Heart left ventricle (tissue), 13 donors: ENCODE data around the gene FCHSD2.

Experiments
- POLR2A ChIP-seq, 2 donors: fragments of 450-650 bp; IDR thresholded peaks; one replicate each; pipeline ENCODE4 v1.6.1; 2017; ENCODE audit warnings: antibody characterized with exemption in 2 of 2, mild to moderate bottlenecking in 2 of 2, moderate library complexity in 2 of 2
- TF ChIP-seq, protein P1 (sequence below), 12 donors: fragments of 200-600 bp; sonication (generic) in 4 of 12; IDR thresholded peaks; one replicate each; pipeline versions ENCODE4 v1.5.0 to v1.8.0; 2018 to 2022; ENCODE audit warnings: antibody characterized with exemption in 12 of 12, mild to moderate bottlenecking in 5 of 12
- donor health status: ischemic (EF 13 %, LVEDD 7.1; RV severe dilation, severe dysfunction).
- donor health status: DM: no; HTN: yes; CAD: no.
- donor health status: DM: no; HTN: no; CAD: no.
- donor health status: ischemic (EF 25% LVEDD 6.9; RV normal size, moderate dysfunction).
- donor health status: ischemic (EF 25% LVEDD 5.7; RV mildly dilated, moderate dysfunction).
- donor health status: ischemic (EF 35%, LVEDD 5.7; RV mildly dilated, moderate dysfunction).
- donor health status: nonischemic (EF 11% LVEDD 7.7; RV severe dilation, severe dysfunction).
- donor health status: DM: yes; HTN: yes; CAD: no.
- donor health status: PGD.
- donor health status: ischemic (EF 29% LVEDD 5.4; RV normal size, mild dysfunction).
- donor health status: nonischemic (EF 23%, LVEDD 6.1; RV moderate dilation, normal function).

DNA sequence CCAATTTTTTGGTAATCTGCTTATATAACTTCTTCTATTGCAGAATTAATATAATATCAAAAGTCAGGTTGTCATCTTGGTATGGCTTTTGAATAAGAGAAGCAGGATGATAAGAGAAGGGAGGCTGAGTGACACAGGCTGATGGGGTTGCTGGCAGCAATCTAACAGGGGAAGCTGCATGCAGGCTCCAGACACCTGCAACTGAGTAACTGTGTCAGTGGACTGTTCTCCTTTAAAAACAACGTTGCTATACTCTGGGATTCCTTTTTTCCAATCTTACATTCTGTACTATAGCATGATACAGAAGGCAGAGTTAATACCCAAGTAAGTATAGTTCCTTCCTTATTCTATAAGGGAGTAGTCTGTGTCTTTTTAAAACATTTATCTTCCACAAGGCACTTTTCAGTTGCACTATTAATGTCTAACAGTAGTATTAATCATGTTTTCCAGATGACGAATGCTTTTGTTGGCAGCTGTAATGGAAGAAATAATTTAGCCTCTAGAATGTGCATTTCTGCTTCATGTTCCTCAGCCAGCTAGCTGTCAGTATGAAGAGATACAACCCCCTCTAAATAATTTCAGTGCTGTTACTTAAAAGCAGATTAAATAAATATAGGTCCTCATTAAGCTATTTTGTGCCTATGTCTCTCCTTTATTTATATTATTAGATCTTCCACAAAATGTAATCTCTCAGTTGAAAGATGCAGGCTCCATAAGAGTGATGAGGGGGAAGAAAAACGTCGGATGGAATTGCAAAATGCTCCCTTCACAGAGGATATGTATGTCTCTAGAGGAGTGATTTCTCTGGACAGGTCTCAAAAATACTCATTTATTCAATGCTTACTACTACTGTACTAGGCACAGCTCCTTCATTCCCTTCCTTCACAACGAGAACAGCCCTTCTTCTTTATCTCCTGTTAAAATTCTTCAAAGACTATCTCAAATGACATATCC is 277.1 kb downstream of the FCHSD2 start:
- no peak for TF ChIP-seq POLR2A (IDR thresholded peaks at IDR 0.05)
- TF ChIP-seq, protein P1, sequence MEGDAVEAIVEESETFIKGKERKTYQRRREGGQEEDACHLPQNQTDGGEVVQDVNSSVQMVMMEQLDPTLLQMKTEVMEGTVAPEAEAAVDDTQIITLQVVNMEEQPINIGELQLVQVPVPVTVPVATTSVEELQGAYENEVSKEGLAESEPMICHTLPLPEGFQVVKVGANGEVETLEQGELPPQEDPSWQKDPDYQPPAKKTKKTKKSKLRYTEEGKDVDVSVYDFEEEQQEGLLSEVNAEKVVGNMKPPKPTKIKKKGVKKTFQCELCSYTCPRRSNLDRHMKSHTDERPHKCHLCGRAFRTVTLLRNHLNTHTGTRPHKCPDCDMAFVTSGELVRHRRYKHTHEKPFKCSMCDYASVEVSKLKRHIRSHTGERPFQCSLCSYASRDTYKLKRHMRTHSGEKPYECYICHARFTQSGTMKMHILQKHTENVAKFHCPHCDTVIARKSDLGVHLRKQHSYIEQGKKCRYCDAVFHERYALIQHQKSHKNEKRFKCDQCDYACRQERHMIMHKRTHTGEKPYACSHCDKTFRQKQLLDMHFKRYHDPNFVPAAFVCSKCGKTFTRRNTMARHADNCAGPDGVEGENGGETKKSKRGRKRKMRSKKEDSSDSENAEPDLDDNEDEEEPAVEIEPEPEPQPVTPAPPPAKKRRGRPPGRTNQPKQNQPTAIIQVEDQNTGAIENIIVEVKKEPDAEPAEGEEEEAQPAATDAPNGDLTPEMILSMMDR (IDR thresholded peaks at IDR 0.05): no peak
